H9 (cell line): Measurements from ENCODE around the gene OR8B8. TPM values are rescaled to one million over a fixed set of nuclear protein-coding genes. Genes with fewer than 3 reads are reported as not detected.

ENCODE experiments used
- DNase-seq: peaks from one replicate; pipeline ENCODE4 v3.0.0-alpha.2; 2017
- H2AFZ ChIP-seq: one replicate; pipeline ENCODE4 v1.6.1; 2013; ENCODE audit warnings: mild to moderate bottlenecking, low read length, control low read depth, moderate library complexity
- H2AK5ac ChIP-seq: 2 replicates; pipeline ENCODE4 v1.6.1; 2013; ENCODE audit warnings: low read length, control low read depth, mixed read lengths; ENCODE audit not compliant: insufficient read length
- H2BK120ac ChIP-seq: one replicate; pipeline ENCODE4 v1.6.1; 2013; ENCODE audit warnings: low read depth, mild to moderate bottlenecking, low read length, control low read depth, inconsistent platforms; ENCODE audit not compliant: poor library complexity, severe bottlenecking
- H2BK12ac ChIP-seq: 2 replicates; pipeline ENCODE4 v1.6.1; 2013; ENCODE audit warnings: low read length, control low read depth, mixed read lengths, low read depth; ENCODE audit not compliant: insufficient read length
- H2BK15ac ChIP-seq: 2 replicates; pipeline ENCODE4 v1.6.1; 2013; ENCODE audit warnings: low read depth, low read length, control low read depth
- H2BK20ac ChIP-seq: one replicate; pipeline ENCODE4 v1.6.1; 2013; ENCODE audit warnings: low read depth, mild to moderate bottlenecking, low read length, control low read depth, inconsistent platforms; ENCODE audit not compliant: poor library complexity, severe bottlenecking
- H2BK5ac ChIP-seq: 2 replicates; pipeline ENCODE4 v1.6.1; 2013; ENCODE audit warnings: low read length, control low read depth, mixed read lengths; ENCODE audit not compliant: insufficient read length
- H3K14ac ChIP-seq: 2 replicates; pipeline ENCODE4 v1.6.1; 2013; ENCODE audit warnings: low read length, control low read depth; ENCODE audit not compliant: insufficient read depth
- H3K18ac ChIP-seq: 2 replicates; pipeline ENCODE4 v1.6.1; 2013; ENCODE audit warnings: low read depth, mild to moderate bottlenecking, mixed read lengths, low read length, control low read depth; ENCODE audit not compliant: insufficient read length
- H3K23ac ChIP-seq: 2 replicates; pipeline ENCODE4 v1.6.1; 2013; ENCODE audit warnings: low read length, control low read depth, mixed read lengths, low read depth; ENCODE audit not compliant: insufficient read length
- H3K23me2 ChIP-seq: 2 replicates; pipeline ENCODE4 v1.6.1; 2013; ENCODE audit warnings: low read depth, mild to moderate bottlenecking, mixed read lengths, low read length, control low read depth; ENCODE audit not compliant: insufficient read length, poor library complexity, severe bottlenecking
- H3K27ac ChIP-seq: 2 replicates; pipeline ENCODE4 v1.5.1; 2013; ENCODE audit warnings: low read length, control low read depth, mixed read lengths, low read depth; ENCODE audit not compliant: insufficient read length
- H3K27me3 ChIP-seq: 2 replicates; pipeline ENCODE4 v1.6.1; 2013; ENCODE audit warnings: low read length, control low read depth, inconsistent platforms; ENCODE audit not compliant: insufficient read depth
- H3K4ac ChIP-seq: 2 replicates; pipeline ENCODE4 v1.6.1; 2013; ENCODE audit warnings: low read depth, mild to moderate bottlenecking, control low read depth, inconsistent platforms, low read length, moderate library complexity
- H3K4me1 ChIP-seq: 2 replicates; pipeline ENCODE4 v1.6.1; 2013; ENCODE audit warnings: low read length, control low read depth, inconsistent platforms; ENCODE audit not compliant: insufficient read depth
- H3K4me2 ChIP-seq: 2 replicates; pipeline ENCODE4 v1.6.1; 2013; ENCODE audit warnings: low read length, control low read depth, mixed read lengths; ENCODE audit not compliant: insufficient read length, insufficient read depth
- H3K56ac ChIP-seq: 2 replicates; pipeline ENCODE4 v1.6.1; 2013; ENCODE audit warnings: low read depth, mild to moderate bottlenecking, mixed read lengths, low read length, control low read depth; ENCODE audit not compliant: insufficient read length
- H3K79me1 ChIP-seq: 2 replicates; pipeline ENCODE4 v1.6.1; 2013; ENCODE audit warnings: low read depth, mild to moderate bottlenecking, moderate library complexity, low read length, control low read depth, inconsistent platforms; ENCODE audit not compliant: insufficient read depth, poor library complexity, severe bottlenecking
- H3K79me2 ChIP-seq: 2 replicates; pipeline ENCODE4 v1.6.1; 2013; ENCODE audit warnings: low read length, control low read depth, inconsistent platforms; ENCODE audit not compliant: insufficient read depth
- H3K9ac ChIP-seq: 2 replicates; pipeline ENCODE4 v1.6.1; 2013; ENCODE audit warnings: low read length, control low read depth, mixed read lengths; ENCODE audit not compliant: insufficient read length; ENCODE audit errors: extremely low read depth
- H3K9me3 ChIP-seq: one replicate; pipeline ENCODE4 v1.6.1; 2013; ENCODE audit warnings: low read depth, low read length, inconsistent platforms; ENCODE audit not compliant: control insufficient read depth
- H3T11ph ChIP-seq: one replicate; pipeline ENCODE4 v1.6.1; 2013; ENCODE audit warnings: mild to moderate bottlenecking, low read length, control low read depth, inconsistent platforms
- H4K20me1 ChIP-seq: one replicate; pipeline ENCODE4 v1.6.1; 2013; ENCODE audit not compliant: control insufficient read depth, insufficient read length, insufficient read depth
- H4K5ac ChIP-seq: 2 replicates; pipeline ENCODE4 v1.6.1; 2013; ENCODE audit warnings: low read depth, mild to moderate bottlenecking, mixed read lengths, low read length, control low read depth; ENCODE audit not compliant: insufficient read length
- H4K8ac ChIP-seq: replicated peaks from 2 replicates; pipeline ENCODE4 v1.6.1; 2013; ENCODE audit warnings: low read length, control low read depth, mixed read lengths, low read depth; ENCODE audit not compliant: insufficient read length
- H4K91ac ChIP-seq: 2 replicates; pipeline ENCODE4 v1.6.1; 2013; ENCODE audit warnings: low read depth, mild to moderate bottlenecking, moderate library complexity, mixed read lengths, low read length, control low read depth; ENCODE audit not compliant: insufficient read length
- H3K27ac Mint-ChIP-seq, 3 experiments: 2 replicates in 2 of 3; 3 replicates in 1 of 3; pipeline ENCODE4 v1.8.0; 2020 to 2021; ENCODE audit warnings: mixed read lengths in 3 of 3, mild to moderate bottlenecking in 1 of 3, moderate library complexity in 1 of 3
- H3K27me3 Mint-ChIP-seq: 2 replicates; pipeline ENCODE4 v1.8.0; 2021; ENCODE audit warnings: low read depth, mild to moderate bottlenecking, moderate library complexity, mixed read lengths
- H3K36me3 Mint-ChIP-seq, 3 experiments: 2 replicates in 2 of 3; 3 replicates in 1 of 3; pipeline ENCODE4 v1.8.0; 2020 to 2021; ENCODE audit warnings: low read depth in 3 of 3, mixed read lengths in 3 of 3; ENCODE audit not compliant: insufficient read depth in 1 of 3
- H3K4me1 Mint-ChIP-seq, 2 experiments: 2 replicates each; pipeline ENCODE4 v1.8.0; 2020; ENCODE audit warnings: mixed read lengths in 2 of 2
- H3K4me3 Mint-ChIP-seq, 2 experiments: 2 replicates in 1 of 2; 3 replicates in 1 of 2; pipeline ENCODE4 v1.8.0; 2020 to 2021; ENCODE audit warnings: mild to moderate bottlenecking in 2 of 2, mixed read lengths in 2 of 2, moderate library complexity in 1 of 2
- H3K9me3 Mint-ChIP-seq, 2 experiments: 2 replicates in 1 of 2; 3 replicates in 1 of 2; pipeline ENCODE4 v1.8.0; 2020; ENCODE audit warnings: mild to moderate bottlenecking in 2 of 2, mixed read lengths in 2 of 2, moderate library complexity in 1 of 2
- CTCF ChIP-seq: fragments of 200-600 bp; sonication (generic); conservative IDR thresholded peaks from 3 replicates; pipeline ENCODE4 v1.8.0; 2021; ENCODE audit warnings: antibody characterized with exemption, mild to moderate bottlenecking
- WGBS: extraction: QIAGEN DNeasy Blood & Tissue Kit; methylation state at CpG from one replicate; pipeline ENCODE4 v1.1.7; 2013; ENCODE audit warnings: missing lambda C conversion rate, low lambda C conversion rate, mixed read lengths; ENCODE audit not compliant: insufficient read length; ENCODE audit errors: extremely low coverage; 5-methylcytosine and 5-hydroxymethylcytosine counted together
- total RNA-seq: library from RNA; stranded (reverse); gene quantifications from 2 replicates; pipeline ENCODE4 v1.2.1, GENCODE V29; 2021

OR8B8 gene
- total RNA-seq, 1 experiment from 2014 or later: not detected

GRCh38 chr11:124421043-124421442 is 24.5 kb downstream of the OR8B8 start:
- no peak overlapping the region for H3K27ac Mint-ChIP-seq
- Histone ChIP-seq H4K20me1 (no peaks in the 10 kb centered on the region), H3K23ac (no peak overlapping the region), H3K4me1 (no peaks in the 10 kb centered on the region), H3K27ac (no peak overlapping the region), H4K91ac (no peak overlapping the region), H2AK5ac (no peak overlapping the region), H3K9ac (no peak overlapping the region), H3K79me2 (no peaks in the 10 kb centered on the region), H2BK5ac (no peak overlapping the region), H3K9me3 (no peaks in the 10 kb centered on the region), H4K5ac (no peak overlapping the region), H3K14ac (no peak overlapping the region), H3K23me2 (no peaks in the 10 kb centered on the region), H3K27me3 (no peaks in the 10 kb centered on the region), H3K4me2 (no peak overlapping the region), H2BK15ac (no peak overlapping the region), H3K56ac (no peak overlapping the region), H3T11ph (no peak overlapping the region), H2BK20ac (no peak overlapping the region), H3K18ac (no peak overlapping the region), H2BK120ac (no peak overlapping the region), H4K8ac (no peak overlapping the region), H2BK12ac (no peak overlapping the region), H3K79me1 (no peaks in the 10 kb centered on the region), H2AFZ (no peak overlapping the region), H3K4ac (no peak overlapping the region)
- H3K4me3 Mint-ChIP-seq: no peak overlapping the region
- no peak for TF ChIP-seq CTCF
- no peaks in the 10 kb centered on the region; a peak in 1 of 4 replicates for H3K4me1 Mint-ChIP-seq
- H3K27me3 Mint-ChIP-seq: no peaks in the 10 kb centered on the region; the same call in 1 of the 2 replicates
- no CpG with 5 or more reads among the region's 4 CpGs for WGBS
- DNase-seq: no peak
- H3K9me3 Mint-ChIP-seq: no peaks in the 10 kb centered on the region
- no peaks in the 10 kb centered on the region for H3K36me3 Mint-ChIP-seq
